GM19455 (cell line): ENCODE results near the gene RCCD1.
"Not testable (repeated sequence)": the region's sequence is repeated elsewhere in the genome, so short reads cannot be mapped to it uniquely, and the experiment has no call there.

Experiments used
- ATAC-seq: cut with Tn5 transposase; IDR thresholded peaks from one replicate; pipeline ENCODE4 v1.9.1; 2021; ENCODE audit not compliant: unreplicated experiment

RCCD1 gene

GRCh38 chr15:90954712-90955623 lies at the start of gene RCCD1:
Gene RCCD1 (plus strand): TSS chr15:90954884. CDS start chr15:90956735, 1,851 bp downstream.
- peak; percentile 91 for ATAC-seq

GRCh38 chr15:90905306-90906180 lies 49.1 kb upstream of the RCCD1 start:
- ATAC-seq = no peak

- no peak for ATAC-seq
These were observed 48.4 kb upstream of the RCCD1 start for GRCh38 chr15:90906181-90906849.

GRCh38 chr15:90907051-90907660 lies 47.5 kb upstream of the RCCD1 start:
- no peak for ATAC-seq

GRCh38 chr15:90907838-90908507 lies 46.7 kb upstream of the RCCD1 start:
- ATAC-seq = no peak

GRCh38 chr15:90909449-90909848 lies 45.2 kb upstream of the RCCD1 start:
- not testable (repeated sequence) for ATAC-seq

GRCh38 chr15:90909976-90910375 lies 44.7 kb upstream of the RCCD1 start:
- ATAC-seq = no peak

- no peak for ATAC-seq
These were observed 44.0 kb upstream of the RCCD1 start for GRCh38 chr15:90910441-90911301.

- ATAC-seq = no peak
These were observed 43.4 kb upstream of the RCCD1 start for GRCh38 chr15:90911302-90911623.

GRCh38 chr15:90911906-90912769 lies 42.5 kb upstream of the RCCD1 start:
- no peak for ATAC-seq

GRCh38 chr15:90912770-90913075 lies 42.0 kb upstream of the RCCD1 start:
- ATAC-seq = no peak

- ATAC-seq = no peak
These were observed 41.2 kb upstream of the RCCD1 start for GRCh38 chr15:90913398-90913944.

GRCh38 chr15:90914305-90915080 lies 40.2 kb upstream of the RCCD1 start:
- ATAC-seq = no peak

- ATAC-seq = no peak
These were observed 39.4 kb upstream of the RCCD1 start for GRCh38 chr15:90915216-90915807.

GRCh38 chr15:90915808-90916440 lies 38.8 kb upstream of the RCCD1 start:
- ATAC-seq = no peak

GRCh38 chr15:90916461-90916860 lies 38.2 kb upstream of the RCCD1 start:
- ATAC-seq = no peak

GRCh38 chr15:90917569-90917968 lies 37.1 kb upstream of the RCCD1 start:
- no peak for ATAC-seq
